ENCODE results near the gene KIAA0040.
"Not testable (repeated sequence)": the region's sequence is repeated elsewhere in the genome, so short reads cannot be mapped to it uniquely, and the experiment has no call there.

Gene KIAA0040

DNA sequence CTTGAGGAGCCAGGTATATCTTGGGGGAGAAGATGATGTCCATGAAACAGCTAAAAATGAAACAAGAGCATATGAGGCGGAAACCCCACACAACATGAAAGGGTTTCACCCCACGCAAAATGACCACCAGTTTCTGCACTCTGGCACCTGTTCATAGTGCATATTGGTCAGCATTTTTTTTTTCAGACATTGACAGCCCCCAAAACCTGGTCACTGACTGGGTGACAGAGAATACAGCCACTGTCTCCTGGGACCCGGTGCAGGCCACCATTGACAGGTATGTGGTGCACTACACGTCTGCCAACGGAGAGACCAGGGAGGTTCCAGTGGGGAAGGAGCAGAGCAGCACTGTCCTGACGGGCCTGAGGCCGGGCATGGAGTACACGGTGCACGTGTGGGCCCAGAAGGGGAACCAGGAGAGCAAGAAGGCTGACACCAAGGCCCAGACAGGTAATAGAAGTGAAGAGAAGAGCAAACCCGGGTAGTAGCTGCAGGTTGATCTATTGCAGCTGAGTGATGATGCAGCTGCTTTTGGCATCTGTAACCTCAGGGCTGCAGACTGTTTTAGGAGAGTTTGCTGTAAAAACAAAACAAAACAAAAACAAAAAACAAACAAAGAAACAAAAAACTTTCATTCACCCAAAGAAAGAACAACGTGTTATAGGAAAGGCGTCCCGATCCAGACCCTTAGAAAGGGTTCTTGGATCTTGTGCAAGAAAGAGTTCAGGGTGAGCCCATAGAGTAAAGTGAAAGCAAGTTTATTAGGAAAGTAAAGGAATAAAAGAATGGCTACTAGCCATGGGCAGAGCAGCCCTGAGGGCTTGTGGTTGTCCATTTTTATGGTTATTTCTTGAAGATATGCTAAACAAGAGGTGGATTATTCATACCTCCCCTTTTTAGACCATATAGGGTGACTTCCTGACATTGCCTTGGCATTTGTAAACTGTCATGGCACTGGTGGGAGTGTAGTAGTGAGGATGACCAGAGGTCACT lies 73.9 kb downstream of the KIAA0040 start:
- DNase-seq (ENCODE audit: extremely low spot score, insufficient read length, low read depth) (no peak), FAIRE-seq (peak; percentile 77)

DNA sequence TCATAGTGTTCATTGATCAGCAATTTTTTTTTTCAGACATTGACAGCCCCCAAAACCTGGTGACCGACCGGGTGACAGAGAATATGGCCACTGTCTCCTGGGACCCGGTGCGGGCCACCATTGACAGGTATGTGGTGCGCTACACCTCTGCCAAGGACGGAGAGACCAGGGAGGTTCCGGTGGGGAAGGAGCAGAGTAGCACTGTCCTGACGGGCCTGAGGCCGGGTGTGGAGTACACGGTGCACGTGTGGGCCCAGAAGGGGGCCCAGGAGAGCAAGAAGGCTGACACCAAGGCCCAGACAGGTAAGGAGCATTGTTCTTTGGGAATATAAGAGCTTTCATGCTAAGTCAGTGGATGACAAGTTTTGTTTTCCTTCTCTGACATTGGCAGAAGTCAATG lies 75.7 kb downstream of the KIAA0040 start:
- peak; percentile 57 for FAIRE-seq
- DNase-seq (ENCODE audit: extremely low spot score, insufficient read length, low read depth), result no peak

- FAIRE-seq, result peak; percentile 66
- no peak for DNase-seq (ENCODE audit: extremely low spot score, insufficient read length, low read depth)
Observed at GRCh38 chr1:175116210-175116798, 76.3 kb downstream of the KIAA0040 start.

- DNase-seq (ENCODE audit: extremely low spot score, insufficient read length, low read depth) (no peak), FAIRE-seq (no peak)
Observed at GRCh38 chr1:175114996-175115395, 77.6 kb downstream of the KIAA0040 start.

- DNase-seq (ENCODE audit: extremely low spot score, insufficient read length, low read depth); FAIRE-seq: not testable (repeated sequence)
Observed at GRCh38 chr1:175108331-175108820, 84.2 kb downstream of the KIAA0040 start.

Data from GM18507 (cell line).